HG03378 (cell line): Measurements from ENCODE around the gene MYO1G.
A peak's percentile ranks its signal among the peaks of the same experiment; 100 is the strongest.
"Not testable (repeated sequence)": the region's sequence is repeated elsewhere in the genome, so short reads cannot be mapped to it uniquely, and the experiment has no call there.

Source experiments
- ATAC-seq: cut with Tn5 transposase; IDR thresholded peaks from one replicate; pipeline ENCODE4 v1.9.1; 2021; ENCODE audit warnings: mild to moderate bottlenecking, moderate library complexity; ENCODE audit not compliant: unreplicated experiment

MYO1G gene

GRCh38 chr7:44978511-44979366, at the start of gene MYO1G:
Gene MYO1G, minus strand, starts transcription at chr7:44979015. Its CDS starts 54 bp downstream, at chr7:44978961.
- peak; percentile 51 for ATAC-seq

GRCh38 chr7:45028138-45028919, 49.5 kb upstream of the MYO1G start:
- ATAC-seq = no peak

GRCh38 chr7:45027774-45028114, 48.9 kb upstream of the MYO1G start:
- ATAC-seq = peak; percentile 9

GRCh38 chr7:45026984-45027773, 48.4 kb upstream of the MYO1G start:
- peak; percentile 54 for ATAC-seq

GRCh38 chr7:45026013-45026412, 47.2 kb upstream of the MYO1G start:
- ATAC-seq = no peak

- ATAC-seq = not testable (repeated sequence)
Measured at GRCh38 chr7:45025473-45025872, 46.7 kb upstream of the MYO1G start.

GRCh38 chr7:45024126-45024744, 45.4 kb upstream of the MYO1G start:
- ATAC-seq = no peak

- no peak for ATAC-seq
Measured at GRCh38 chr7:45021604-45022296, 42.9 kb upstream of the MYO1G start.

GRCh38 chr7:45020915-45021314, 42.1 kb upstream of the MYO1G start:
- no peak for ATAC-seq

GRCh38 chr7:45017253-45017652, 38.4 kb upstream of the MYO1G start:
- no peak for ATAC-seq

GRCh38 chr7:45015313-45015712, 36.5 kb upstream of the MYO1G start:
- no peak for ATAC-seq

- no peak for ATAC-seq
Measured at GRCh38 chr7:45013465-45013967, 34.7 kb upstream of the MYO1G start.

GRCh38 chr7:45007571-45008328, 28.9 kb upstream of the MYO1G start:
- ATAC-seq = peak; percentile 75

- ATAC-seq = no peak
Measured at GRCh38 chr7:45007106-45007505, 28.3 kb upstream of the MYO1G start.

GRCh38 chr7:45003789-45004188, 25.0 kb upstream of the MYO1G start:
- no peak for ATAC-seq

GRCh38 chr7:45001826-45002225, 23.0 kb upstream of the MYO1G start:
- no peak for ATAC-seq

- peak; percentile 43 for ATAC-seq
Measured at GRCh38 chr7:45001138-45001694, 22.4 kb upstream of the MYO1G start.

GRCh38 chr7:45000093-45001032, 21.5 kb upstream of the MYO1G start, which contains the start of gene CCM2:
Gene CCM2, plus strand, starts transcription at chr7:45000201. Its CDS starts 133 bp downstream, at chr7:45000334.
- ATAC-seq = no peak
